ENCODE data around the gene INO80B.

The INO80B gene

DNA sequence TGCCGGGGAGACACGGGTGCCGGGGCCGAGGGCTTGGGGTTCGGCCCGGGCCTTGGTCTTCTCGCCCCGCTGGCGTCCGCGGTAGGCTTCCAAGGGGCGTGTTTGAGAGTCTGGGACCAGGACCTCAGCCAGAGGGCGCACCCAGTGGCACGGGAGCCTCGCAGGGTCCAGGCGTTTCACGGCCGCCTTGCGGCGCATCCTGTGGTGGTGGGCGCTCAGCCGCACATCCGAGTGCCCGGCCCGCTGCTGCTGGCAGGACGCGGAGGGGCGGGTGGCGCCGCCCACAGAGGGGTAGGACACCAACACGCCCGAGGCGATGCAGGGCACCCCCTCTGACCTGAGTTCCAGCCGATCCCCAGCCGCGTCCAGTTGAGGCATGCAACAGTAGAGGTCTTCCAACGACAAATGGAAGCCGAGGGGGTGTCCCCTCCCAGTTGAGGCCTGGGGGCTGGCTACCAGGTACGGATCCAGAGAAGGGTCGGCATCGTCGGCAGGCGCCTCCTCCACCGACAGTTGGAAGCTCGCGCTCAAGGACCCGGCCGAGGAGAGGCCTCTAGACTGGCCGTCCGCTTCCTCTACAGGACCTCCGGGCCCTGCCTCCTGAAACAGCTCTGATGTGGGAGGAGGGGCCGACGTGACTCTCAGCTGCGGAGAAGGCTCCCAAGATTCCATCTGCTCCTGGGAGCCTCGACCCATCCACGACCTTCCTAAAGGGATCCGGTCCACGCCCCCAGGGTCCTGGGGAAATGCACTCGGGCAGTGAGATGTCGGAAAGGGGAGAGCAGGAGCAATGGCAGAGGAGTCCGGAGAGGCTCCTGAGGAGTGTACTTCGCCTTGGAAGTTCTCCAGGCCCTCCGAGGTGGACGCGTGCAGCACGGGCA lies 39.8 kb upstream of the INO80B start:
- Histone ChIP-seq H3K4me3 (ENCODE audit: low read depth, low read length) (no peak overlapping the region), H3K27me3 (ENCODE audit: insufficient read depth, low read depth, severe bottlenecking) (no peaks in the 10 kb centered on the region)

DNA sequence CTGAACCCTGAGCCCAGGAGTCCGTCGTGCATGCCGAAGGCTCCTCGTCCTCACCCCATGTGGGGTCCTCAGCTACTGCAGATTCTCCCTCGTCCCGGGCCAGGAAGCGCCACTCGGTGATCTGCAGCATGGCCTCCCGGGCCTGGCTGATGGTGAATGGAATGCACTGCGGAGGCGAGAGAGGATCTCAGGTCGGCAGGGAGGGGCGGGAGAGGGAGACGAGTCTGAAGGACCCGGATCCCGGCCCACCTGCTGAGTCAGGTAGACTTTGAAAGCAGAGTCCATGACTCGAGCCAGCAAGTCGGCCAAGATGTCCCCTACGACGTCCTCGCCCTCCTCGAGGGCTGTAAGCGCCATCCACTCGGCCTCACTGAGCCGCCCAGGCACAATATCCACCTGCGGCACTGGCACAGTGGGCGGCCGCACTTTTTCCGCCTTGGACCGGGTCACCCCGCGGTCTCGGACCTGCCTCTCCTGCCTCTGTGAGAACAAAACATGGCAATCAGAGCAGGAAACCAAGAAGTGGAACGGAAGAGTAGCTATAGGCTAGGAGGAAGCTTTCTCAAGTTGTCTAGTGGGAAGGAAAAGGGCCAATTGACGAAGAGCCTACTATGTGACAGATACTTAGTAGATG lies 39.0 kb upstream of the INO80B start:
- Histone ChIP-seq H3K27me3 (ENCODE audit: insufficient read depth, low read depth, severe bottlenecking) (no peaks in the 10 kb centered on the region), H3K27ac (no peak overlapping the region), H3K9me3 (ENCODE audit: severe bottlenecking) (no peaks in the 10 kb centered on the region), H3K36me3 (no peaks in the 10 kb centered on the region), H3K4me3 (ENCODE audit: low read depth, low read length) (no peak overlapping the region)
- TF ChIP-seq, protein P1, sequence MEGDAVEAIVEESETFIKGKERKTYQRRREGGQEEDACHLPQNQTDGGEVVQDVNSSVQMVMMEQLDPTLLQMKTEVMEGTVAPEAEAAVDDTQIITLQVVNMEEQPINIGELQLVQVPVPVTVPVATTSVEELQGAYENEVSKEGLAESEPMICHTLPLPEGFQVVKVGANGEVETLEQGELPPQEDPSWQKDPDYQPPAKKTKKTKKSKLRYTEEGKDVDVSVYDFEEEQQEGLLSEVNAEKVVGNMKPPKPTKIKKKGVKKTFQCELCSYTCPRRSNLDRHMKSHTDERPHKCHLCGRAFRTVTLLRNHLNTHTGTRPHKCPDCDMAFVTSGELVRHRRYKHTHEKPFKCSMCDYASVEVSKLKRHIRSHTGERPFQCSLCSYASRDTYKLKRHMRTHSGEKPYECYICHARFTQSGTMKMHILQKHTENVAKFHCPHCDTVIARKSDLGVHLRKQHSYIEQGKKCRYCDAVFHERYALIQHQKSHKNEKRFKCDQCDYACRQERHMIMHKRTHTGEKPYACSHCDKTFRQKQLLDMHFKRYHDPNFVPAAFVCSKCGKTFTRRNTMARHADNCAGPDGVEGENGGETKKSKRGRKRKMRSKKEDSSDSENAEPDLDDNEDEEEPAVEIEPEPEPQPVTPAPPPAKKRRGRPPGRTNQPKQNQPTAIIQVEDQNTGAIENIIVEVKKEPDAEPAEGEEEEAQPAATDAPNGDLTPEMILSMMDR (IDR thresholded peaks at IDR 0.05; ENCODE audit: low read depth, low read length), result no peak
- no peak for DNase-seq

More for the DNA sequence above, 39.8 kb upstream of the INO80B start:
- DNase-seq, result no peak
- no peaks in the 10 kb centered on the region for H3K36me3 ChIP-seq
- H3K27ac ChIP-seq, result no peak overlapping the region
- TF ChIP-seq, protein P1 (IDR thresholded peaks at IDR 0.05; ENCODE audit: low read depth, low read length), result no peak
- no peaks in the 10 kb centered on the region for H3K9me3 ChIP-seq (ENCODE audit: severe bottlenecking)

DNA sequence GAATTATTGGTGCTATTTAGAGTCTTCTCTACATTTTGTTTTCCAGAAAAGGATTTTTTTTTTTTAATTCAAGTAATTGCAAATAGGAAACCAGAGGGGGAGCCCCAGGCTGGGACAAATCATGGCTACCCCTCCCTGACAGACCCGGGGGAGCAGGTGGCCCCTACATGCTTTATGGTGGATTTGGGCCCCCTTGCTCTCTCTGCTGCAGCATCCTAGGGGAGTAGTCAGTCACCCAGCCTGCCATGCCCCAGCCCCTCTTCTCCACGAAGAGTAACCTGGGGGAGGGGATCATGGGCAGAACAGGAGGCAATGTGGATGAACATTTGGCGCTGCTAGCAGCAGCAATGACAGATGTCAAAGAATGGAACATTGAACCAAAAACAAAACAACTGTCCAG lies 38.1 kb upstream of the INO80B start:
- H3K27me3 ChIP-seq (ENCODE audit: insufficient read depth, low read depth, severe bottlenecking), result no peaks in the 10 kb centered on the region
- DNase-seq, result no peak
- no peak overlapping the region for H3K27ac ChIP-seq
- no peaks in the 10 kb centered on the region for H3K36me3 ChIP-seq
- no peak overlapping the region for H3K4me3 ChIP-seq (ENCODE audit: low read depth, low read length)
- no peaks in the 10 kb centered on the region for H3K9me3 ChIP-seq (ENCODE audit: severe bottlenecking)
- TF ChIP-seq, protein P1 (IDR thresholded peaks at IDR 0.05; ENCODE audit: low read depth, low read length), result no peak

DNA sequence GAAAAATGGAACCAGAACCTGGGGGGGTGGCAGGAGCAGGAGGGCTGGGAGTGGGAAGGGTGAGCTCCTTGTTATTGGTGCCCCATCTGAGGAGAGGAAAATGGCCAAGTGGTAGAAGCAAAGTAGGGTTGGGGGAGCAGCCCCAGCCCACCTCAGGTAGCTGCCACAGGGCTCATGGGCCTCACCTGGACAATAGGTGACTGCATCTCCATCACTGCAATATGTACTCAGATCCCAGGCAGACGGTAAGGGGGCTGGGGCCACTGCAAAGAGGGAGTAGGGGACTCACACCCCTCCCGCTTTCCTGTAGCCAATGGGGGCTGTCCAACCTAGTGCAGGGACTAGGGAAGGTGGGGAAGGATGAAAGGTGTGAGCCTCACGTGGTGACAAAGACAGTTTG lies 37.7 kb upstream of the INO80B start:
- no peaks in the 10 kb centered on the region for H3K27me3 ChIP-seq (ENCODE audit: insufficient read depth, low read depth, severe bottlenecking)
- H3K27ac ChIP-seq, result no peak overlapping the region
- no peaks in the 10 kb centered on the region for H3K36me3 ChIP-seq
- TF ChIP-seq, protein P1 (IDR thresholded peaks at IDR 0.05; ENCODE audit: low read depth, low read length), result no peak
- H3K9me3 ChIP-seq (ENCODE audit: severe bottlenecking), result no peaks in the 10 kb centered on the region
- no peak overlapping the region for H3K4me3 ChIP-seq (ENCODE audit: low read depth, low read length)
- DNase-seq, result no peak

DNA sequence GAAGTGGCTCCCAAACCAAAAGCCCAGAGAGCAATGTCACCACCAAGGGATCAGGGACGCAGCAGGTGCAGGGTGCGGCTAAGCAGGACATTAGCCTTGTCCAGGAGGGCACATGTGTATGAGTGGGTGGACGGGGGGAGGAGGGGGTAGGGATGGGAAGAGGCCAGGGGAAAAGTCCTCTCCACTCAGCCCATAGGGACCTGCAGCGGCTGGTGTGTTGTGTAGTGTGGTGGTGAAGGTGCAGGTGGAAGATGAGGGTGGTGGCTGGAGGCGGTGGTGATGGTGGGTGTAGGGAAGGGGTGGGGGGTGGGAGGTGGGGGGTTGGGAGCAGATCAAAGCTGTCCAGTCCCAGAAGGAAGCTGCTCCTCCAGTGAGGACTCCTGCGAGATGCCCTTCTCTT lies 37.1 kb upstream of the INO80B start:
- Histone ChIP-seq H3K36me3 (no peaks in the 10 kb centered on the region), H3K27me3 (ENCODE audit: insufficient read depth, low read depth, severe bottlenecking) (no peaks in the 10 kb centered on the region), H3K27ac (no peak overlapping the region), H3K4me3 (ENCODE audit: low read depth, low read length) (no peak overlapping the region), H3K9me3 (ENCODE audit: severe bottlenecking) (no peaks in the 10 kb centered on the region)
- no peak for DNase-seq
- TF ChIP-seq, protein P1 (IDR thresholded peaks at IDR 0.05; ENCODE audit: low read depth, low read length), result no peak
